ENCODE measurements around the gene SLC26A4. TPM values are rescaled to one million over a fixed set of nuclear protein-coding genes. Genes with fewer than 3 reads are reported as not detected.

SLC26A4 gene
- total and polyA plus RNA-seq, 7 donors = 0.25 to 1.4 (median 0.57) TPM; not detected in 1

DNA sequence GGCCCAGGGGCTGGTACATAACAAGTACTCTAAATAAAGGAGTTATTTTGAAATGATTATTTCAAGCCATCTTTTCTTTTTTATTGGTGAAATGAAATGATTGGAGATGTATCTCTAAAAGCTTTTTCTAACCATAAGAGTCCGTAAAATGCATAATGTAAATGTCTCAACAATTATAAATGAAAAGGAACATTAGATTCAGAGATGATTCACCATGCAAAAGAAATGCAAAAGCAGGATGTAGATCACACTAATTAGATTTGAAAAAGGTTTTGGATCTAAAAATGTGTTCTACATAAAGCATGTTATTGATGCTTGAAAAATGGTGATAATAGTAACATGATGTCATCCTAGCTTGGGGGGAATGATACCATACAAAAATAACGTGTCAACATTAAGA is 15.6 kb downstream of the SLC26A4 start:
- Histone ChIP-seq H3K4me1 (no peaks in the 10 kb centered on the region), H3K4me3 (no peak overlapping the region), H3K9me3 (no peaks in the 10 kb centered on the region), H3K36me3 (no peaks in the 10 kb centered on the region), H3K27me3 (no peaks in the 10 kb centered on the region), H3K27ac (no peak overlapping the region)
- no peak for TF ChIP-seq POLR2AphosphoS5 (IDR thresholded peaks at IDR 0.05)
- TF ChIP-seq, protein P1, sequence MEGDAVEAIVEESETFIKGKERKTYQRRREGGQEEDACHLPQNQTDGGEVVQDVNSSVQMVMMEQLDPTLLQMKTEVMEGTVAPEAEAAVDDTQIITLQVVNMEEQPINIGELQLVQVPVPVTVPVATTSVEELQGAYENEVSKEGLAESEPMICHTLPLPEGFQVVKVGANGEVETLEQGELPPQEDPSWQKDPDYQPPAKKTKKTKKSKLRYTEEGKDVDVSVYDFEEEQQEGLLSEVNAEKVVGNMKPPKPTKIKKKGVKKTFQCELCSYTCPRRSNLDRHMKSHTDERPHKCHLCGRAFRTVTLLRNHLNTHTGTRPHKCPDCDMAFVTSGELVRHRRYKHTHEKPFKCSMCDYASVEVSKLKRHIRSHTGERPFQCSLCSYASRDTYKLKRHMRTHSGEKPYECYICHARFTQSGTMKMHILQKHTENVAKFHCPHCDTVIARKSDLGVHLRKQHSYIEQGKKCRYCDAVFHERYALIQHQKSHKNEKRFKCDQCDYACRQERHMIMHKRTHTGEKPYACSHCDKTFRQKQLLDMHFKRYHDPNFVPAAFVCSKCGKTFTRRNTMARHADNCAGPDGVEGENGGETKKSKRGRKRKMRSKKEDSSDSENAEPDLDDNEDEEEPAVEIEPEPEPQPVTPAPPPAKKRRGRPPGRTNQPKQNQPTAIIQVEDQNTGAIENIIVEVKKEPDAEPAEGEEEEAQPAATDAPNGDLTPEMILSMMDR (IDR thresholded peaks at IDR 0.05) = no peak
- TF ChIP-seq EP300 (IDR thresholded peaks at IDR 0.05) = no peak
- TF ChIP-seq POLR2A (IDR thresholded peaks at IDR 0.05) = no peak
- no peak for DNase-seq
- WGBS, 2 donors = 55 to 70% methylated on average over 2 of the region's 2 CpGs
- intact Hi-C loops (cut with DNase I) = no loop called here

DNA sequence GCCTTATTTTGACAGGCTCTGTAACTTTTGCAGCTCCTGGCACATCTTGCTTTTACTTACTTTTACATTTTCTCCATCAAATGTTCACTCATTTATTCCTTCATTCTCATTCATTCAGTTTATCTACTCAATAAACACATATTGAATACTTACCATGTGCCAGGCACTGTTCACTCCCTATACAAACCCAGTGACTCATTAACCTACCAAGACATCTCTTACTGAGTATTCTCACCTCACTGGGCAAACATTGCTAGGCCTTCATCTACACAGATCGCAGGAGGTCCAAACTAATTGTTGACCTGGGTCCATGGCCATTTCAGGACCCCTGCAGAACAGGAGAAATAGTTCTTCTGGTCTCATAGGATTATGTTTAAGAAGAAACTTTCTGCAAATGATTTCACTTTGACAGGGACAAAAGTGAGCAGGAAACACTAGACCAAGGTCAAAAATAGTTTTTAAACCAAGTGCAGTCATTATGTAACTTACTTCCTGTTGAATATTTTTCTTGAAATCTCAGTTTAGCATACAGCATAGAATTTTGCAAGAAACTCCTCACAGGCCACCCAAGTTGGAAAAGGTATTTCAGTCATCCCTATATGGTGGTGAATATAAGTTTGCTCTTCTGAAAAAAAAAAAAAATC is 17.6 kb downstream of the SLC26A4 start:
- intact Hi-C loops (cut with DNase I) = no loop called here
- WGBS, 2 donors = 79 to 81% methylated on average over 1 of the region's 1 CpG
- Histone ChIP-seq H3K4me3 (no peak overlapping the region), H3K4me1 (no peaks in the 10 kb centered on the region), H3K27me3 (no peaks in the 10 kb centered on the region), H3K9me3 (no peaks in the 10 kb centered on the region), H3K36me3 (no peaks in the 10 kb centered on the region), H3K27ac (no peak overlapping the region)
- no peak for TF ChIP-seq EP300 (IDR thresholded peaks at IDR 0.05)
- TF ChIP-seq POLR2AphosphoS5 (IDR thresholded peaks at IDR 0.05) = no peak
- TF ChIP-seq, protein P1 (IDR thresholded peaks at IDR 0.05) = no peak
- no peak for TF ChIP-seq POLR2A (IDR thresholded peaks at IDR 0.05)
- DNase-seq = no peak

DNA sequence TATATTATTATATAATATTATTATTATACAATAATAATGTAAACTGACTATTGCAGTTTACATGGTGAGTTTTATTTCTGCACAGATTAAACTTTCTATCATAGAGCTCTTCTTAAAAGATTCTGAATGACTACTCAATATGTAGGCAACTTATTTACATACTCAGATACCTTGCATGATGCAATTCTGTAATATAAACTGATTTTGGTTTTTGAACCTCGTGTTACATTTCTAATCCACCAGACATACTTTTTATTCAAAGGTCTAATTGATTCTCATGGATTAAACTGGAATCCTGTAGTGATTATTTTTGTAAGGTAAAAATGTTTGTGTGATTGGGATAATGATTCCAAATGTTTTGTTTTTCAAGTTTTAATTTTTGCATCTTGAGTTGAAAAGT is 19.9 kb downstream of the SLC26A4 start:
- WGBS, 2 donors = 61 to 82% methylated on average over 1 of the region's 1 CpG
- no peak for TF ChIP-seq POLR2A (IDR thresholded peaks at IDR 0.05)
- TF ChIP-seq, protein P1 (IDR thresholded peaks at IDR 0.05) = no peak
- no peak for TF ChIP-seq POLR2AphosphoS5 (IDR thresholded peaks at IDR 0.05)
- no peak for TF ChIP-seq EP300 (IDR thresholded peaks at IDR 0.05)
- Histone ChIP-seq H3K9me3 (no peaks in the 10 kb centered on the region), H3K36me3 (no peaks in the 10 kb centered on the region), H3K4me1 (no peaks in the 10 kb centered on the region), H3K4me3 (no peak overlapping the region), H3K27ac (no peak overlapping the region), H3K27me3 (no peaks in the 10 kb centered on the region)
- intact Hi-C loops (cut with DNase I) = no loop called here
- no peak for DNase-seq

DNA sequence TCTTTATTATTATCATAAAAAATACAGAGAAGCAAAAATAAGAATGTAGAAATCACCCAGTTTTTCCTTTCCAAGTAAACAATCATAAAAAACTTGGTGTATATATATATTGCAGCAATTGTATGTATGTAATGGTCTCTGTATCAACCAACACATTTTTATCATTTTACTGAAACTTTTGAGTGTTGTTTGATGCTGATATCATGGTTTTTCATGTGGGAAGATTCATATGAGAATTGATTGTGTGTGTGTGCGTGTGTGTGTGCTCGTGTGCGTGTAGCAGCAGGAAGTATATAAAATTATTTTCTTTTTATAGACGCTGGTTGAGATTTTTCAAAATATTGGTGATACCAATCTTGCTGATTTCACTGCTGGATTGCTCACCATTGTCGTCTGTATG is 22.3 kb downstream of the SLC26A4 start:
- no peaks in the 10 kb centered on the region for H3K36me3 ChIP-seq
- intact Hi-C loops (cut with DNase I) = no loop called here
- WGBS, 2 donors = 86 to 90% methylated on average over 5 of the region's 5 CpGs
- TF ChIP-seq, protein P1 (IDR thresholded peaks at IDR 0.05) = no peak
- TF ChIP-seq POLR2A (IDR thresholded peaks at IDR 0.05) = no peak
- no peak for TF ChIP-seq EP300 (IDR thresholded peaks at IDR 0.05)
- no peak for TF ChIP-seq POLR2AphosphoS5 (IDR thresholded peaks at IDR 0.05)
- H3K4me1 ChIP-seq = no peaks in the 10 kb centered on the region
- no peaks in the 10 kb centered on the region for H3K27me3 ChIP-seq
- H3K9me3 ChIP-seq = no peaks in the 10 kb centered on the region
- no peak for DNase-seq
- no peak overlapping the region for H3K27ac ChIP-seq
- no peak overlapping the region for H3K4me3 ChIP-seq

DNA sequence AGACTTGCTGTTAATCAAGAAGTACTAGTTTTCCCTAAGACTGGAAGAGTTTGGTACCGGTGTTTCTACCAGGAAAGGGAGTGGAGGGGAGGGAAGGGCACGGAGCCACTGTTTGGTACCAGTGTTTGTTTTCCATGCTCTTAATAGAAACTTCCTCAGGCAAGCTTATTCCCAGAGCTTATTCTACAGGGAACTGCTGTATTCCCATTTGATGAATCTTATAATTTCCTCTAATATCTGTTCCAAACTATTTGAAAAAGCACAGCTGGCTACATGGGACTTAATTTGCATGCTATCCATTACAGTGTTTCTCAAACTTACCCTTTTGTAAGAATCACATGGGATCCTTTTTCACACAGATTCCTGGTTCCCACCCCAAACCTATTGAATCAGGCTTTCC is 23.7 kb downstream of the SLC26A4 start:
- no peak for TF ChIP-seq POLR2A (IDR thresholded peaks at IDR 0.05)
- no peak for TF ChIP-seq POLR2AphosphoS5 (IDR thresholded peaks at IDR 0.05)
- TF ChIP-seq, protein P1 (IDR thresholded peaks at IDR 0.05) = no peak
- TF ChIP-seq EP300 (IDR thresholded peaks at IDR 0.05) = no peak
- intact Hi-C loops (cut with DNase I) = no loop called here

More for the DNA sequence above, 23.7 kb downstream of the SLC26A4 start:
- no peaks in the 10 kb centered on the region for H3K9me3 ChIP-seq
- H3K36me3 ChIP-seq = no peaks in the 10 kb centered on the region
- WGBS, 2 donors = 81% methylated on average over 2 of the region's 2 CpGs
- H3K4me1 ChIP-seq = no peaks in the 10 kb centered on the region
- H3K27ac ChIP-seq = no peak overlapping the region
- no peaks in the 10 kb centered on the region for H3K27me3 ChIP-seq
- no peak for DNase-seq
- no peak overlapping the region for H3K4me3 ChIP-seq
